Stimulated activated naive B cell treated with anti-CD40 and anti-IgM and Interleukin-4, amounts not matched to agents 10 μg/mL and 1 μg/mL and 100 μg/mL, for 72 hours (primary cell): ENCODE measurements around the gene NPFF.
A peak's percentile ranks its signal among the peaks of the same experiment; 100 is the strongest.
"Not testable (repeated sequence)": the region's sequence is repeated elsewhere in the genome, so short reads cannot be mapped to it uniquely, and the experiment has no call there.

Source experiments
- ATAC-seq, 2 donors: fragments of 150-1000 bp; cut with Tn5 transposase; replicated peaks; 2 replicates each; pipeline ENCODE4 v1.10.0; 2021; ENCODE audit warnings: moderate library complexity in 1 of 2
- DNase-seq: peaks from one replicate; pipeline ENCODE4 v3.0.0; 2021
- H3K27ac Mint-ChIP-seq: one replicate; pipeline ENCODE4 v1.8.0; 2022; ENCODE audit warnings: mild to moderate bottlenecking, mixed read lengths
- H3K27me3 Mint-ChIP-seq, 2 donors: one replicate each; pipeline ENCODE4 v1.8.0; 2022; ENCODE audit warnings: mixed read lengths in 2 of 2
- H3K36me3 Mint-ChIP-seq, 2 donors: one replicate each; pipeline ENCODE4 v1.8.0; 2022; ENCODE audit warnings: mixed read lengths in 2 of 2, mild to moderate bottlenecking in 1 of 2
- H3K4me1 Mint-ChIP-seq, 2 donors: one replicate each; pipeline ENCODE4 v1.8.0; 2022; ENCODE audit warnings: mixed read lengths in 2 of 2, mild to moderate bottlenecking in 1 of 2
- H3K4me3 Mint-ChIP-seq, 2 donors: one replicate each; pipeline ENCODE4 v1.8.0; 2022; ENCODE audit warnings: mild to moderate bottlenecking in 2 of 2, mixed read lengths in 2 of 2, moderate library complexity in 1 of 2
- H3K9me3 Mint-ChIP-seq, 2 donors: one replicate each; pipeline ENCODE4 v1.8.0; 2022; ENCODE audit warnings: mixed read lengths in 2 of 2, mild to moderate bottlenecking in 1 of 2

The NPFF gene

DNA sequence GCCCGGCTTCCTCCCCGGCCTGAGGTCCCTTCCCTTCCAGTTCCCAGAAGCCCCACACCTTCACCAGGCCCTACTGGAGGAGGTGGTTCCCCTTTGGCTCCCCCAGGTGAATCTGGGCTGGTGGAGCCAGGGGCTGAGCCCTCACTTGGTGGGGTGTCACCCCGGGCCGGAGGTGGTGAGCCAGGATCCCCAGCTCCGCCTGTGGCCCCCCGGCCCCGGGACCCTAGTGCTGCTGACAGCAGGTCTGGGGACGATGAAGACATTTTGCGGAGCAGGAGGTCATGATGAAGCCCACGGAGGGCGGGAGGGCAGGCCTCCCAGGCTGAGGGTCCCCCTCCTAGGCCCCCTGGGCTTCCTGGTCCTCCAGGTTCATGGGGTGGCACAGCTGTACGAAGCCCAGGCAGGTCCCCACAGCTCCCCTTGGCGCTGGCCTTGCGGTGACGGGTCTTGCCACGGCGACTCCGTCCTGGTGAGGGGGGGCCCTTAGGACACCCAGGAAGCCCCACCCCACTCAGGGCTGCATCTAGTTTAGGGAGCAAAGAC, 24.6 kb downstream of the NPFF start:
- peaks cover 45 to 48% of the 10 kb centered on the region in 2 donors for H3K36me3 Mint-ChIP-seq
- ATAC-seq (no peak), DNase-seq (no peak)
- H3K9me3 Mint-ChIP-seq: no peaks in the 10 kb centered on the region
- no peak overlapping the region for H3K27ac Mint-ChIP-seq
- H3K4me1 Mint-ChIP-seq: peaks cover 12 to 25% of the 10 kb centered on the region in 2 donors
- H3K27me3 Mint-ChIP-seq: no peaks in the 10 kb centered on the region
- peak overlapping the region in 1 of 2 donors; percentile 34 for H3K4me3 Mint-ChIP-seq

DNA sequence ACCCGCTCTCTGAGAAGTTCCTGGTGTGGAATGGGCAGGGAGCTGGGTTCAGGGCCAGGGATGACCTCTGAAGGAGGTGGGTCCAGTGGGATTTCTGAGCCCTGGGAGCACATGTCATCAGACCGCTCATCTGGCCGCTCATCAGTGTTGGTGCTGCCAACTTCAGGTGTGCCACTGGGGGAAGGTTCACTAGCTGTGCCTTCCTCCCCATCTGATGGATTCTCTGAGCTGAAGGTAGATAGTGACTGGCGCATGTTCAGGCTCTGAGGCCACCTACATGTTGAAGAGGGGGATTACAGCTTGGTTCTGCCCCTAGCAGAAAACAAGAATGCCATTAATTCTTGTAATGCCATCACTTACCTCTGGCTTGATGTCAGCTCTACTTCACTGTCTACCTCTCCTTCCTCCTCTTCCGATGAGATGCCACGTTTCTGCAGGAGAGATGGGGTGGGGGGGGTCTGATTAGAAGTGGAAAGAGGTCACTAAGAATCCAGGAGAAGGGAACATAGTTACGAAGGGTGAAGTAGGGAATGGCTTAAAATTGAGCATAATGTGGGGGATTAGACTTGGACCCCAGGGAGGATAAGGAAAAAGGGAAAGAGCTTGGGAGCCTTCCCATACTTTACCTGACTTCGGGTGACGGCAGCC, 25.2 kb downstream of the NPFF start:
- H3K9me3 Mint-ChIP-seq: no peaks in the 10 kb centered on the region
- no peak overlapping the region for H3K4me3 Mint-ChIP-seq
- DNase-seq: no peak
- no peaks in the 10 kb centered on the region for H3K27me3 Mint-ChIP-seq
- peaks cover 43 to 47% of the 10 kb centered on the region in 2 donors for H3K36me3 Mint-ChIP-seq
- peak overlapping the region; percentile 86 for H3K27ac Mint-ChIP-seq
- peak; percentile 50 to 53 for ATAC-seq
- H3K4me1 Mint-ChIP-seq: peaks cover 12 to 25% of the 10 kb centered on the region in 2 donors

DNA sequence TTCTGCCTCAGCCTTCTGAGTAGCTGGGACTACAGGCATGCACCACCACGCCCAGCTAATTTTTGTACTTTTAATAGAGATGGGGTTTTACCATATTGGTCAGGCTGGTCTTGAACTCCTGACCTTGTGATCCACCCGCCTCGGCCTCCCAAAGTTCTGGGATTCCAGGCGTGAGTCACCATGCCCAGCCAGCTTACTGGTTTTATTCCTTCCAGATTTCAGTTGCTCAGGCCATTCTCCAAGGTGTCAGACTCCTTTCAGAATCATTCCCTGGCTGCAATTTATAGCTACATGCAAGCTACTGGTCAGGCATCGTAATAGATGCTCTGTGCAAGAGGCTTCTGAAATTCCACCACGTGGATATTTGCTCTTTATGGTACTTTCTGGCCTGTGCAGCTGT, 25.8 kb downstream of the NPFF start:
- ATAC-seq, DNase-seq, H3K4me3 Mint-ChIP-seq, H3K27me3 Mint-ChIP-seq, H3K9me3 Mint-ChIP-seq: not testable (repeated sequence)
- Mint-ChIP-seq H3K4me1 (peaks cover 15 to 25% of the 10 kb centered on the region in 2 donors), H3K27ac (peak overlapping the region; percentile 86), H3K36me3 (peaks cover 45 to 50% of the 10 kb centered on the region in 2 donors)

GRCh38 chr12:53480491-53481442, 26.5 kb downstream of the NPFF start:
- DNase-seq (no peak), ATAC-seq (no peak)
- no peak overlapping the region for H3K27ac Mint-ChIP-seq
- H3K4me1 Mint-ChIP-seq: peaks cover 15 to 25% of the 10 kb centered on the region in 2 donors
- peaks cover 46% of the 10 kb centered on the region in 2 donors for H3K36me3 Mint-ChIP-seq
- H3K27me3 Mint-ChIP-seq: no peaks in the 10 kb centered on the region
- H3K9me3 Mint-ChIP-seq: no peaks in the 10 kb centered on the region
- H3K4me3 Mint-ChIP-seq: no peak overlapping the region

DNA sequence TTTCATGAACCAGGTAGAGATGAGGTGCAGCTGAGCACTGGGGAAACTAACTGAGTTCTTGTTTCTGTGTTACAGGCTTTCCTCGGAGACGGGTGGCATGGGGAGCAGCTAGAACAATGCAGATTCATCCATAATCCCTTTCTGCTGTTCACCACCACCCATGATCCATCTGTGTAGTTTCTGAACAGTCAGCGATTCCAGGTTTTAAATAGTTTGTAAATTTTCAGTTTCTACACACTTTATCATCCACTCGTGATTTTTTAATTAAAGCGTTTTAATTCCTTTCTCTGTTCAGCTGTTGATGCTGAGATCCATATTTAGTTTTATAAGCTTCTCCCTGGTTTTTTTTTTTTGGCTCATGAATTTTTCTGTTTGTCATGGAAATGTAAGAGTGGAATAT, 28.0 kb downstream of the NPFF start:
- ATAC-seq: no peak
- DNase-seq: no peak
- no peaks in the 10 kb centered on the region for H3K9me3 Mint-ChIP-seq
- H3K4me3 Mint-ChIP-seq: no peak overlapping the region
- H3K27me3 Mint-ChIP-seq: no peaks in the 10 kb centered on the region
- no peak overlapping the region for H3K27ac Mint-ChIP-seq
- peaks cover 45 to 47% of the 10 kb centered on the region in 2 donors for H3K36me3 Mint-ChIP-seq
- peaks cover 21 to 29% of the 10 kb centered on the region in 2 donors for H3K4me1 Mint-ChIP-seq

DNA sequence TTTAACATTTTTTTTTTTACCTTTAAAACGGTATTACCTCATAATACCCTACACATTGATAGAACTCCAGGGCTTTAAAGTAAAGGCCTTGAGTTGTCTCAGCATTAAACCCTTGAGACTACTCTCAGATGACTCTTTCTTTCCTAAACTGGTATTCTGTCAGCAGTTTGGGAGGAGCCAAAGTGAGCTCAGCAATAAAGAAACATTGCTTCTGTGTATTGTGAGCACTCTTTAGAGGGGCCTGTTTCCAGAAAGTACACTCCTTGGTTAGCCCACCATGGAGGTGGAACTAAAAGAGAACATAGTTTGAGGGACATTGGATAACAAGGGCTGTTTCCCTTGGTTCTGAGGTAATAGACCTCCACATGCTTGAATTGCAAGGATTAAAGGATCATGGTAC, 28.4 kb downstream of the NPFF start:
- Mint-ChIP-seq H3K9me3 (no peaks in the 10 kb centered on the region), H3K4me3 (no peak overlapping the region)
- no peak for ATAC-seq

GRCh38 chr12:53476769-53477209, 30.5 kb downstream of the NPFF start:
- H3K36me3 Mint-ChIP-seq: peaks cover 41 to 47% of the 10 kb centered on the region in 2 donors
- peak overlapping the region; percentile 34 for H3K27ac Mint-ChIP-seq
- DNase-seq (no peak), ATAC-seq (peak; percentile 49 to 61)
- peaks cover 18 to 34% of the 10 kb centered on the region in 2 donors for H3K4me1 Mint-ChIP-seq
- no peaks in the 10 kb centered on the region for H3K9me3 Mint-ChIP-seq
- no peaks in the 10 kb centered on the region for H3K27me3 Mint-ChIP-seq
- no peak overlapping the region for H3K4me3 Mint-ChIP-seq

More for the DNA sequence above, 28.4 kb downstream of the NPFF start:
- no peak for DNase-seq
- Mint-ChIP-seq H3K4me1 (peaks cover 24 to 29% of the 10 kb centered on the region in 2 donors), H3K27me3 (no peaks in the 10 kb centered on the region), H3K27ac (no peak overlapping the region), H3K36me3 (peaks cover 46 to 47% of the 10 kb centered on the region in 2 donors)

DNA sequence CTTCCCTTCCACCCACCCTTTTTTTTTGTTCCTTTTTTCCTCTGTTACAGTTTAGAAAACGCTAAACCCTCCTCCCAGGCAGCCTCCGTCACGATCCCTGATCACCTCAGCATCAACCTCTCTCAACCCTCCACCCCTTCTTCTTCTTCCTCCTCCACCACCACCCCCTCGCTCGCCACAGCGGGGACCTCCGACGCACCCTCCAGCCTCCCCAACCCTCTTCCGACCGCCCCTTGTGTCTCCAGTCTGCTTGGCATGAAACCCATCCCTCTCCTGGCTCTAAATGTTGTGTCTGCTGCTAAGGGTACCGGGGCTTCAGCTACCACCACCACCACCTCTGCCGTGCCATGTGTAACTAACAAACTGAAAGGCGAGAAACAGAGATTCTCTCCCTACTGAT, 32.5 kb downstream of the NPFF start:
- Mint-ChIP-seq H3K27me3 (no peaks in the 10 kb centered on the region), H3K9me3 (no peaks in the 10 kb centered on the region), H3K36me3 (peaks cover 48 to 53% of the 10 kb centered on the region in 2 donors), H3K4me1 (peaks cover 17 to 41% of the 10 kb centered on the region in 2 donors), H3K27ac (peak overlapping the region; percentile 79), H3K4me3 (no peak overlapping the region)
- ATAC-seq (no peak), DNase-seq (no peak)

DNA sequence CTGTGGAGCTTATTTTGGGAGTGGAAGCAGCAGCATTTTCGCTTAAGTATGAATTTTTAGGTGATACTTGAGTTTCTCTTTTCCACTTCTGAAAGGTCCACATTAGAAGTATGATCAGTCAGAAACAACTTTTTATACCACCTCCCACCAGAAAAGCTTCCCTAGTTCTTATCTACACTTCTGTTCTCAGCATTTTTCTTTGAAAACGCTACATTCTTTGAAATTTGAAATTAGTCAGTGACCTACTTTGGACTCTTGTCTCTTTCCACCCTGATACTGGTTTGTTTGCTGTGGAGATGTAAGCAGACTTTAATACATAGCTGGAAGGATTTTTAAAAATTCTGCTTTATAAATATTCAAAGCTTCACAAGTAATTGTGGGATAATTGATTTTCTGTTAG, 33.2 kb downstream of the NPFF start:
- H3K27me3 Mint-ChIP-seq: no peaks in the 10 kb centered on the region
- DNase-seq (no peak), ATAC-seq (no peak)
- H3K4me1 Mint-ChIP-seq: peaks cover 17 to 41% of the 10 kb centered on the region in 2 donors
- no peaks in the 10 kb centered on the region for H3K9me3 Mint-ChIP-seq
- peaks cover 41 to 47% of the 10 kb centered on the region in 2 donors for H3K36me3 Mint-ChIP-seq
- peak overlapping the region; percentile 79 for H3K27ac Mint-ChIP-seq
- H3K4me3 Mint-ChIP-seq: no peak overlapping the region

DNA sequence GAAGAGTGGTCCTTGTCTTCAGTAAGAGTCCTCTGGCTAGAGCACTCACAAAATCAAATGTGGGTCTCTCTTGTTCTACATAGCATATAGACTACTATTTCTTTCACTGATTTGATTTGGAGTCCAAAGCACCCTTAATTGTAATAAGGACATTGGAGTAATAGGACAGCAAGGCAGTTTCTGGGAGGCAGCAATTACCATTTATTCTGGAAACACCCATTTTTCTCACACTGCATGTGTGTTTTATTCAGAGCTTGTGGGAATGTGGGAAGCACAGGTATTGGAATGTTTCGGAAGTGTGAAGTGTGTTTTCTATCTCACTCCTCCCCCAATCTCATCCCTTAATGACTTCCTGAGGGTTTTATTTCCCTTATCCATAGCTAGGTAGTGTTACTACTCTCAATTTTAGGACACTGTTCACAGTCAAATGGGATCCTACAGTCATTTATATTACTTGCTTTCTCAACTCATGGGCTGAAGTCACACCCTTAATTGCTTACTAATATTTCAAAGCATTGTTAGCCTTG, 35.2 kb downstream of the NPFF start:
- H3K4me1 Mint-ChIP-seq: peaks cover 17 to 41% of the 10 kb centered on the region in 2 donors
- no peak overlapping the region for H3K27ac Mint-ChIP-seq

DNA sequence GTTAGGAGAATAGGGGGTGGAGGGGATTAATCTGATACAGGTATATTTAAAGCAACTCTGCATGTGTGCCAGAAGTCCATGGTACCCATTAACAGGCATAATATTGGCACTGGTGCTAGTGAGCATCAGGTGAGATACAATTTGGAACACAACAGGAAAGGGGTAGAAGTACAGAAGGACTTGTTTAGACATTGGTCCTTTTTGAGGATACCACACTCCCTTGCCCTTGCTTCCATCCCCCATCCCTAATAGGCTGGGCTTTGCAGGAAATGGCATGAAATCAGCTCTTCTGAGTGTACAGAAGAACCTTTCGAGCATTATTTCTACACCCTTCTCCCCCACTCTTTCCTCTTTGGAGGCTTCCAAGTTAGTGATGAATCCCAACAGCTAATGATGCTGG, 39.0 kb downstream of the NPFF start:
- H3K27me3 Mint-ChIP-seq: no peaks in the 10 kb centered on the region
- no peak overlapping the region for H3K27ac Mint-ChIP-seq
- H3K9me3 Mint-ChIP-seq: no peaks in the 10 kb centered on the region
- peaks cover 47 to 67% of the 10 kb centered on the region in 2 donors for H3K36me3 Mint-ChIP-seq
- H3K4me1 Mint-ChIP-seq: peaks cover 16 to 32% of the 10 kb centered on the region in 2 donors
- ATAC-seq (no peak), DNase-seq (no peak)
- no peak overlapping the region for H3K4me3 Mint-ChIP-seq

More for the DNA sequence above, 35.2 kb downstream of the NPFF start:
- Mint-ChIP-seq H3K36me3 (peaks cover 52 to 56% of the 10 kb centered on the region in 2 donors), H3K4me3 (no peak overlapping the region), H3K27me3 (no peaks in the 10 kb centered on the region), H3K9me3 (no peaks in the 10 kb centered on the region)
- no peak for DNase-seq
- ATAC-seq: no peak

DNA sequence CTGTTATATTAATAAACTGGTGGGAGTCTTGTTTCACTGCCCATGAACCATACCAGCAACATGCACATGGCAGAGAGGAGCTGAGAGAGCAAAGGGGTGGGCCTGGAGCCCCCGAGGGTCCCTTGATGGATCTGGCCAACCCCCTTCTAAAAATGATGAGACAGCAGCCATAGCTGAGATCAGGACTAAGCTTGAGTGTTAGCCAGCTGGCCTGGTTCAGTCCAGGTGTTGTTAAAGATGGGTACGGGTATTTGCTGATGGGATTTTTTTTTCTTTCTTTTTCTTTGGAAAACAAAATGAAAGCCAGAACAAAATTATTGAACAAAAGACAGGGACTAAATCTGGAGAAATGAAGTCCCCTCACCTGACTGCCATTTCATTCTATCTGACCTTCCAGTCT, 39.4 kb downstream of the NPFF start:
- Mint-ChIP-seq H3K4me3 (no peak overlapping the region), H3K27ac (no peak overlapping the region), H3K9me3 (no peaks in the 10 kb centered on the region), H3K4me1 (peaks cover 16 to 28% of the 10 kb centered on the region in 2 donors), H3K27me3 (no peaks in the 10 kb centered on the region), H3K36me3 (peaks cover 47 to 71% of the 10 kb centered on the region in 2 donors)
- ATAC-seq: no peak
- no peak for DNase-seq

GRCh38 chr12:53467082-53467481, 40.2 kb downstream of the NPFF start:
- no peak for ATAC-seq
- Mint-ChIP-seq H3K4me1 (peaks cover 13 to 26% of the 10 kb centered on the region in 2 donors), H3K4me3 (no peak overlapping the region), H3K36me3 (peaks cover 52 to 70% of the 10 kb centered on the region in 2 donors), H3K27ac (peak overlapping the region; percentile 14), H3K9me3 (no peaks in the 10 kb centered on the region), H3K27me3 (no peaks in the 10 kb centered on the region)
- DNase-seq: no peak

GRCh38 chr12:53466640-53467039, 40.6 kb downstream of the NPFF start:
- DNase-seq: no peak
- Mint-ChIP-seq H3K9me3 (no peaks in the 10 kb centered on the region), H3K4me3 (no peak overlapping the region), H3K36me3 (peaks cover 48 to 65% of the 10 kb centered on the region in 2 donors), H3K27ac (peak overlapping the region; percentile 48), H3K27me3 (no peaks in the 10 kb centered on the region), H3K4me1 (peaks cover 11 to 22% of the 10 kb centered on the region in 2 donors)
- ATAC-seq: no peak
